DMS79 treated with DMSO at 0.1 percent for 48 hours (cell line): ENCODE data around the gene CLDN9.
A peak's percentile ranks its signal among the peaks of the same experiment; 100 is the strongest.

Experiments
- DNase-seq: peaks from one replicate; lab custom pipeline; 2025; lab: John Stamatoyannopoulos, UW

CLDN9 gene

DNA sequence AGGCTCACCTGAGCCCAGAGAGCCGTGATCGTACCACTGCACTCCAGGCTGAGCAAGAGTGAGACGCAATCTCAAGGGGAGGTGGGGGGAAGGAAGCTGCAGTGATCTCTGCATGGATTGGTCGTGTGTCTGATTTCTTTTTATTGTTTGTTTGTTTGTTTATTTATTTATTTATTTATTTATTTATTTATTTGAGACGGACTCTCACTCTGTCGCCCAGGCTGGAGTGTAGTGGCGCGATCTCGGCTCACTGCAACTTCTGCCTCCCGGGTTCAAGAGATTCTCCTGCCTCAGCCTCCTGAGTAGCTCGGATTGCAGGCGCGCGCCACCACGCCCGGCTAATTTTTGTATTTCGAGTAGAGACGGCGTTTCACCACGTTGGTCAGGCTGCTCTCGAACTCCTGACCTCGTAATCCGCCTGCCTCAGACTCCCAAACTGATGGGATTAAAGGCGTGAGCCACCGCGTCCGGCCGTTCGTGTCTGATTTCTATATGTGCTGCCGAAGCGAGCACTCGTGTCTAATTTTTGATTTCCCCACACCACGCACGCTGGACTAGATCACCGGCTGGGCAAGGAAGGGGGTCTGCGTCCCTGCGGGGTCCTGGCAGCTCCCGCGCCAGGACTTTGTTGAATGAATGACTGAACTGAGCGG is 7.0 kb downstream of the CLDN9 start:
- no peak for DNase-seq

GRCh38 chr16:3020247-3020603 is 7.5 kb downstream of the CLDN9 start, which contains the start of gene TNFRSF12A:
Gene TNFRSF12A (plus strand): TSS chr16:3020368. CDS start chr16:3020398, 30 bp downstream.
- DNase-seq: peak; percentile 38

DNA sequence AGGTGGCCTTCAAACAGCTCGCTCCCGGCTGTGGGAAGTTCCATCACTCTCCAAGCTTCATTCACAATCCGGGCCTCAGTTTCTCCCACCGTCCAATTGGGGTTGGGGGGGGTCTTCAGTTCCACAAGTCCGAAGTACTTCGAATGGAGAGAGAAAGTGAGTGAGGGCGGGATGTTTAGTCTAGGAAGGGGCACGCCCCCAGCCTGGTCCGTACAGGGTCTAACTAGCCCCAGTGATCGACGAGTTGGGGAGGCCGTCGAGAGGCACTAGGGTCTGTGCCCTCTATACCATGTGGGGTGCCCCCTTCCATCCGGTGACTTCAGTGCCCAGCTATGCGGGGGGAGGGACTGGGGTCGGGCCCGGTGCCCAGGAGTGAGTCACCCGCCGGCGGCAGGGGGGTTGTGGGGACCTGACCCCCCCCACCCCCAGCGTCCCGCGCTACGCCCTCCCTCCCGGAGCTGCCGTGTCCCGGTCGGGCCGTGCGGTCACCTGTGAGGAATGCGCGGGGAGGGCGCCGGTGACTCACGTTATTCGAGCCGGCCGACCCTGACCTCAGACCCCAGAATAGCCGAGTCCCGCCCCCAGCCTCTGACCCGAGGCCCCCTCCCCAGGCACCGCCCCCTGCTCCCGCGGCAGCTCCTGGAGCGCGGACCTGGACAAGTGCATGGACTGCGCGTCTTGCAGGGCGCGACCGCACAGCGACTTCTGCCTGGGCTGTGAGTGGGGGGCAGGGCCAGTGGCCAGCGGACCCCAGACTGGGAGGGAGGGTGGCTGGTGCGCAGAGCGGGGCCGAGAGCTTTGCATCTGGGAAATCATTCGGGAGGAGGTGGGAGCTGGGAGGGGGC is 8.1 kb downstream of the CLDN9 start:
- no peak for DNase-seq

- peak; percentile 46 for DNase-seq
These were observed 8.9 kb downstream of the CLDN9 start for GRCh38 chr16:3021449-3022207.

DNA sequence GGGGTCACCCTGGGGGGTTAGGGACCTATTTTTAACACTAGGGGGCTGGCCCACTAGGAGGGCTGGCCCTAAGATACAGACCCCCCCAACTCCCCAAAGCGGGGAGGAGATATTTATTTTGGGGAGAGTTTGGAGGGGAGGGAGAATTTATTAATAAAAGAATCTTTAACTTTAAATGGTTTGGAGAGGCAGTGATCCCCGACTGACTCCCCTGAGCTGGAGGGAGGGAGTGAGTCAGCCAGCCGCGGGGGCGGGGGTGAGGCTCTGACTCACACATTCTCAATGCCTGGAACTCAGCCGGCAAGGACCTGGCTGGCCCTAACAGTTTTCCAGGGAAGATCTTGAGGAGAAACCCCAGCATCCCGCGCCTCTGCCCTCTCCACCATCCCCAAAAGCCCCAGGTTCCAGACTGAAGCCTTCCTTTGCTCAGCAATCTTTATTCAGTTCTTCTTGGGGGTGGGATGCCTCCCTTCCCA is 9.5 kb downstream of the CLDN9 start:
- DNase-seq: no peak

DNA sequence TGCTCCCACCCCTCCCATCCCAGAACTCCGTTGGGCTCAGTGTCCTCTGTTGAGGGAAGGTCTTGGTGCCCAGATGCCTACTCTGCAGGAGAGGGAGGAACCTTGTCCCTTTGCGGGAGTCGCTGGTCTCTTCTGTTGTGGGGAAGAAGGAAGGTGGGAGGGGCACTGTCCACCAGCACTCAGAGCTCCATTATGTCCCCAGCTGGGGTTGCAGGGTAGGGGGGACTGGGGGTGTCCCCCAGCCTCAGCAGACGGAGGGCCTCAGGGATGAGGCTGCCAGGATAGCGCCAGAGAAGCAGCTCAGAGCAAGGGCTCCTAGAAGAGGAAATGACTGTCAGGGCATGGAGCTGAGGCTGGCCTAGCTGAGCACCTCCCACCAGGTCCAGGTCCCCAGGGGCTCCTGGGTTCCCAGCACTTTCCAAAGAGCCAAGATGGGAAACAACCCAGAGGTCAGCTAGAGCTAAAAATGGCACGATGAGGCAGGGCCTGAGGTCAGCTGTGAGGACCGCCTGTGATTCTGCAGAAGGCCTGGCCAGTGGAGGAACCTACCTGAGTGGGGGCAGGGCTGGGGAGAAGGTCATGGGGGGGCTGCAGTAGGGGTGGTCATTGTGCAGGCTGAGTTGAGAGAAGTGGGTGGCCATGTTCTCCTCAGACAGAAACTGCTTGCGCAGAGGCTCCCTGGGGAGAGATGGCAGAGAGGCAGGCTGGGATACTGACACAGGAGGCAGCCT is 10.1 kb downstream of the CLDN9 start:
- DNase-seq: no peak

DNA sequence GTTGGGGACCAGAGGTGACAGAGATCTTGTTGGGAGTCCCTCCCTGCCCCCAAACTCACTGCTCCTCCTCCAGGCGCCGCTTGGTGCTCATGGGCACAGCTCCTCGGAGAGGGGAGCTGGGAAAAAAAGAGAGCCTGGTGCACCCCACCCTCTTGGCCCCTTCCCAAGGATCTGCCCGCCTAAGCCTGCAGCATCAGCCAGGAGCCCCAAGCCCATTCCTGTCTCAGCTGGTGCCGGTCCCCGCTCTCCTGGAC is 10.6 kb downstream of the CLDN9 start:
- peak; percentile 32 for DNase-seq

DNA sequence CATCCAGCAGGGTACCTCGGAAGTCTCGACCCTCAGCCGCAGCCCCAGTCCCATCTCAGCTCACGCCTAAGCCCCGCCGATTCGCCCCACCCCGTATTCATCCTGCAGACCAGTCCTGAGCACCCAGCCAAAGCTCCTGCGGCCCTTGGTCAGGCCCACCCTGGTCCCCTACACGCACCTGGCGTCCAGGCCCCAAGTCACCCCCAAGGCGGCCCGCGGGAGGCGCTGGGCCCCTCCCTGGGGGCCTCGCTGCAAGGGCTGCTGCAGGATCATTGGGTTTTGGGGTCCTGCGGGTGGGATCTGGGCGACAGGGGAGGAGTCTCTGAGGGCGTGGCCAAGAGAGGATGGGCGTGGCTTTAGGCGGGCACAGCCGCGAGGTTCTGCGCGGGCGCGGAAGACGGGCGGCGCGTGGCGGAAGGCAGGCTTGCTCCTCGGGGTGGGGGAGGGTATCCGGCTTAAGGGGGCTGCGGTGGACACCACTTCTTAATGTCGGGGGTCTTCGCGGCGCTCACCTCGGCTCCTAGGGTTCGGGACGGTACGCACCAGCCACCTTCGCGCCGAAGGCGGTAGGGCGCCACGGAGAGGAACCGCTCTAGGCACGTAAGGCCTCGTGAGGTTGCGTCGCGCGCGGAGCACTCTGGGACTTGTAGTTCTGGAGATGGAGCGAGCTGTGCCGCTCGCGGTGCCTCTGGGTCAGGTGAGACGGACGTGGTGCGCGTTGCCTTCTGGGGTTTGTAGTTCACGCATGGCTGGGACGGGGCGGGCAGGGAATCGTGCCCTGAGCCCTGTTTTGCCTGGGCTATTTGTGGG is 11.2 kb downstream of the CLDN9 start, which contains the start of the genes HCFC1R1 and THOC6:
HCFC1R1 (minus strand) TSS at position 274 of the 810 bp plus-strand sequence; CDS start at position 273, 1 bp downstream.
THOC6 (plus strand) TSS at position 367 of the 810 bp plus-strand sequence; CDS start at position 659, 292 bp downstream.
- peak; percentile 89 for DNase-seq

DNA sequence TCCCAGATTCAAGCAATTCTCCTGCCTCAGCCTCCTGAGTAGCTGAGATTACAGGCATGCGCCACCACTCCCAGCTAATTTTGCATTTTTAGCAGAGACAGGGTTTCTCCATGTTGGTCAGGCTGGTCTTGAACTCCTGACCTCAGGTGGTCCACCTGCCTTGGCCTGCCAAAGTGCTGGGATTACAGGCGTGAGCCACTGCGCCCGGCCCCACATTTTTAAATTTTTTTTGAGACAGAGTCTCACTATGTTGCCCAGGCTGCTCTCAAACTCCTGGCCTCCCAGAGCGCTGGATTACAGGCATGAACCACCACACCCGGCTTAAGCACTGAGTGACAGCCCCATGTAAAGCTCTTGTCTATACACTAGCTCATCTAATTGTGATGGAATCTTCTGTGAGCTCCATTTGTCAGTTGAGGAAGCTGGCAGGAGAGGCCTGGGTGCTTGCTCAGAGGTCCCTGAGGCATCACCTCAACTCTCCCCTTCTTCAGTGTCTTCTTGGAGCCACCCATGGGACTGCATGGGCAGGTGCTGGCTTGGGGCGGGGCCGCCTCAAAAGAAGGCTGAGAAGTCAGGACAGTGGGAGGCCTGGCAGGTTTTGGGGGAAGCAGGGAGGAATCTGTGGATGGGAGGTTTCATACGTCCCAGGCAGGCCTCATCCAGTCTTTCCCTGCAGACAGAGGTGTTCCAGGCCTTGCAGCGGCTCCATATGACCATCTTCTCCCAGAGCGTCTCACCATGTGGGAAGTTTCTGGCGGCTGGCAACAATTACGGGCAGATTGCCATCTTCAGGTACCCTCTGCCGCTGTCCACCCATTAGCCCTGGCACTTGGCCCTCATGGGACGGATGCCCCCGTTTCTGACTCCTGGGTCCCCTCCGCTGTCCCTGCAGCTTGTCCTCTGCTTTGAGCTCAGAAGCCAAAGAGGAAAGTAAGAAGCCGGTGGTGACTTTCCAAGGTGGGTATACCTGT is 12.6 kb downstream of the CLDN9 start:
- no peak for DNase-seq

DNA sequence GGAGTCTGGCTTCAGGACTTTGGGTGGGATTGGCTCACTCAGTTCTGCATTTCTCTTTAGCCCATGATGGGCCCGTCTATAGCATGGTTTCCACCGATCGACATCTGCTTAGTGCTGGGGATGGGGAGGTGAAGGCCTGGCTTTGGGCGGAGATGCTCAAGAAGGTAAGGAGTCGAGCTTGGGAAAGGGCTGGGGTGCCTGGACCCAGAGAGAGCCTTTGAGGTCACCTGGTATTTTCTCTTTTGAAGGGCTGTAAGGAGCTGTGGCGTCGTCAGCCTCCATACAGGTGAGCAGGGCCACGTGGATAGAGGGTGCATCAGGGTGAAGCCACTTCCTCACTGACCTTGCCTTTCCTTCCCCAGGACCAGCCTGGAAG is 13.3 kb downstream of the CLDN9 start:
- no peak for DNase-seq

DNA sequence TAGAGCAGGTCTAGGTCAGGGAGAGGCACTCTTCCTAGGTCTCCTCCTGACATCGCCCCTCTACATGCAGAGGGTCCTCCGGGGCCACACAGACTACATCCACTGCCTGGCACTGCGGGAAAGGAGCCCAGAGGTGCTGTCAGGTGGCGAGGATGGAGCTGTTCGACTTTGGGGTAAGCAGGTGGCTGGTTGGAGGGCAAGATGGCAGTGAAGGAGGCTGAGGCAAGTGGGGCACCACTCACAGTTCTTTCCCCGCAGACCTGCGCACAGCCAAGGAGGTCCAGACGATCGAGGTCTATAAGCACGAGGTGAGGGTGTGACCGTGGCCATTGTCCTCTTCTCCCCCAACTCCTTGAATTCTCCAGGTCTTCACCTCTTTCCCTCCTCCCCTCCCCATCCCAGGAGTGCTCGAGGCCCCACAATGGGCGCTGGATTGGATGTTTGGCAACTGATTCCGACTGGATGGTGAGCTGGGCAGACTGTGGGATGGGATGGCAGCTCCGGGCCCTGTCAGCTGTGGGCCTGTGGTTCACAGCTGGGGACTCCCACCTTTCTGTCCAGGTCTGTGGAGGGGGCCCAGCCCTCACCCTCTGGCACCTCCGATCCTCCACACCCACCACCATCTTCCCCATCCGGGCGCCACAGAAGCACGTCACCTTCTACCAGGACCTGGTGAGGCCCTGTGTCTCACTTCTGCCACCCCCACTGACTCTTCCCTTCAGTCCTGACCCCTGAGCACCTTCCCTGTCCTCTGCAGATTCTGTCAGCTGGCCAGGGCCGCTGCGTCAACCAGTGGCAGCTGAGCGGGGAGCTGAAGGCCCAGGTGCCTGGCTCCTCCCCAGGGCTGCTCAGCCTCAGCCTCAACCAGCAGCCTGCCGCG is 14.1 kb downstream of the CLDN9 start:
- no peak for DNase-seq

- DNase-seq: no peak
These were observed 14.7 kb downstream of the CLDN9 start for GRCh38 chr16:3027489-3027795.

DNA sequence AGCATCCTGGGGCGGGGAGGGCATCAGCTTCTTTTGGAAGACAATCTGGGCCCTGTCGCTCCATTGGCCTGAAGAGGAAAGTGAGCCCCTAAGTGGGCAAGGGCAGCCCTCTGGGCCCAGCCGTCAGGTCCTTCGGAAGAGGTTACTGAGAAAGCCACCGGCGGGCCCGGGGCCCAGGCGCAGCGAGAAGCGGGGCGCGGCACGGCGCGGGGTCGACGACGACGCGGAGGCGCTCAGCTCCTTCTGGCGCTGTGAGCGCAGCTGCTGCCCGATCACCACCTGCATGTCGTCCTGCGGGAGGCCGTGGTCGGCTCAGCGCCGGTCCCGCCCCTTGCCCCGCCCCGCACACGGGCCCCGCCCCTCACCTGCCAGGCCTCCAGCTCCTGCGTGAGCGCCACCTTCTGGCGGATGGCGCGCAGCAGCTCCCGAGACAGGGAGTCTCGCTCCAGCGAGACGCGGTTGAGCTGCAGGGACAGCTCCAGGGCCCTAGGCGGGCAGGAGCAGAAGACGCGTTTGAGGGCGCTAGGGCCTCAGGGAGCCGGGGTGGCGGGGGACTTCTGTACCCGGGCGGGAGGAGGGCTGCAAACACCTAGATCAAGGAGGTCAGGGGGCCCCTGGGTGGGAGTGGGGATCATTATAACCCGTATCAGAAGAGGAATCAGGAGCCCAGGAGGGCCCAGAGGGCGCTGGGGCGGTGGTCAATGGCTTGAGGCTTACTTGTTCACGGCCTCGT is 15.4 kb downstream of the CLDN9 start:
- peak; percentile 69 for DNase-seq

DNA sequence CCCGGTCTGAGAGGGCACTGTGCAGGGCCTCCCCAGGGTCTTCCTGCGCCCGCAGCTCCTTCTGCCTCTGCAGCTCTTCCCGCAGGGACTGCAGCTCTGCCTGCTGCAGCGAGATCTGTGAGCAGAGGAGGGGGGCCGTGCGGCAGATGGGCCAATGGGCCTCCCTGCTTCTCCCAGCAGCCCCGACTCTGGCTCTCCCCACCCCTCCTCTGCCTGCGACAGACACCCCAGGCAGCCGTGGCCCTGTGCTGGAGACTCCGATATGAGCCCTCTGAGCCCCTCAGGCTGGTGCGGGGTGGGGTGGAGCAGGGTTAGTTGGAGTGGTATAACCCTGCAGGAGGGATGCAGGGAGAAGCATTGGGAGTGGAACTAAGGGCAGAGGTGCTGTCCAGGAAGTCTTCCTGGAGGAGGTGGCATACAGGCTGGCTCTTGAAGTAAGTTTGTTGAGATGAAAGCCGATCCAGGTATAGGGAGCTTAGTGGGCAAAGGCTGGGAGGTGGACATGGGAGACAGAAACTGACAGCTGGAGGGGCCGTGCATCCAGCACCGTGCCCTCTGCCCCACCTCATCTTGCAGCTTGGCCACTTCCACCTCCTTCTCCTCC is 16.1 kb downstream of the CLDN9 start:
- no peak for DNase-seq

- DNase-seq: no peak
These were observed 16.9 kb downstream of the CLDN9 start for GRCh38 chr16:3029491-3030221.

GRCh38 chr16:3030222-3031212 is 17.8 kb downstream of the CLDN9 start:
- DNase-seq: no peak
